ENCODE measurements around the gene ABHD15.

DNA sequence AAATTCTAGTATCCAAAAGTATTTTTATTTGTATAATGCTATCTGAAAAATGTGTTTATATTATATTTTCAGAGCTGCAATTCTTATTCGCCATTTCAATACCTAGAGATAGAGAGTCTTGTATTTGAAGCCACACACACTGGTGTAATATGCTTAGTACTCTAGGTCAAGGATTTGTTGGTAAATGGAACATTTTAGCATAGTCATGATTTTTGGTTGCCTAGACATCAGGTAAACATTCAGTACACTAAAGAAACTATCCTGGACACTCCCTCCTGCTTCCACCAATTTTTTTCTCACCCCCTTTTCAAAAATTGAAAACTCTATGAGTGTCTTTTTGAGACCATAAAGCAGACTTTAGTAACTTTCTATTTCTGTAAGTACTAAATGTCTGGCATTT, 20.8 kb downstream of the ABHD15 start:
- no peak for TF ChIP-seq EP300 (IDR thresholded peaks at IDR 0.05)
- TF ChIP-seq, protein P1, sequence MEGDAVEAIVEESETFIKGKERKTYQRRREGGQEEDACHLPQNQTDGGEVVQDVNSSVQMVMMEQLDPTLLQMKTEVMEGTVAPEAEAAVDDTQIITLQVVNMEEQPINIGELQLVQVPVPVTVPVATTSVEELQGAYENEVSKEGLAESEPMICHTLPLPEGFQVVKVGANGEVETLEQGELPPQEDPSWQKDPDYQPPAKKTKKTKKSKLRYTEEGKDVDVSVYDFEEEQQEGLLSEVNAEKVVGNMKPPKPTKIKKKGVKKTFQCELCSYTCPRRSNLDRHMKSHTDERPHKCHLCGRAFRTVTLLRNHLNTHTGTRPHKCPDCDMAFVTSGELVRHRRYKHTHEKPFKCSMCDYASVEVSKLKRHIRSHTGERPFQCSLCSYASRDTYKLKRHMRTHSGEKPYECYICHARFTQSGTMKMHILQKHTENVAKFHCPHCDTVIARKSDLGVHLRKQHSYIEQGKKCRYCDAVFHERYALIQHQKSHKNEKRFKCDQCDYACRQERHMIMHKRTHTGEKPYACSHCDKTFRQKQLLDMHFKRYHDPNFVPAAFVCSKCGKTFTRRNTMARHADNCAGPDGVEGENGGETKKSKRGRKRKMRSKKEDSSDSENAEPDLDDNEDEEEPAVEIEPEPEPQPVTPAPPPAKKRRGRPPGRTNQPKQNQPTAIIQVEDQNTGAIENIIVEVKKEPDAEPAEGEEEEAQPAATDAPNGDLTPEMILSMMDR (IDR thresholded peaks at IDR 0.05), result no peak
- no peak for TF ChIP-seq POLR2A (IDR thresholded peaks at IDR 0.05)
- TF ChIP-seq POLR2AphosphoS5 (IDR thresholded peaks at IDR 0.05), result no peak
